NT2/D1 (cell line): ENCODE data around the gene EXOC2.

ENCODE experiments used
- YY1 ChIP-seq: IDR thresholded peaks from 2 replicates; pipeline ENCODE4 v1.6.1; 2011; ENCODE audit not compliant: insufficient read length, insufficient read depth
- ZNF274 ChIP-seq: IDR thresholded peaks from 2 replicates; pipeline ENCODE4 v1.6.1; 2011; ENCODE audit warnings: mild to moderate bottlenecking, low read depth, low read length

- TF ChIP-seq YY1 (no peak), ZNF274 (no peak)
Measured at GRCh38 chr6:692858-693722, at the start of gene EXOC2.
